Heart left ventricle (tissue), 16 donors: ENCODE results near the gene ACSL3. TPM values are rescaled to one million over a fixed set of nuclear protein-coding genes. Genes with fewer than 3 reads are reported as not detected.

Source experiments
- ATAC-seq, 4 donors: fragments of 200-7000 bp; cut with Tn5 transposase; one replicate each; pipeline ENCODE4 v1.9.1; 2020 to 2022; ENCODE audit warnings: moderate library complexity in 4 of 4, mild to moderate bottlenecking in 3 of 4, moderate number of reproducible peaks in 1 of 4
- DNase-seq, 5 donors: peaks; one replicate each; pipeline ENCODE4 v3.0.0-alpha.2; 2020
- H3K27ac ChIP-seq, 12 donors: fragments of 200-600 bp; sonication (generic) in 4 of 12; one replicate each; pipeline versions ENCODE4 v1.5.0 to v1.8.0; 2016 to 2022; ENCODE audit warnings: mild to moderate bottlenecking in 2 of 12
- H3K27me3 ChIP-seq, 9 donors: fragments of 200-600 bp; sonication (generic) in 2 of 9; one replicate each; pipeline versions ENCODE4 v1.5.1 to v1.8.0; 2016 to 2022; ENCODE audit warnings: mild to moderate bottlenecking in 3 of 9
- H3K36me3 ChIP-seq, 9 donors: fragments of 200-600 bp; sonication (generic) in 2 of 9; one replicate each; pipeline versions ENCODE4 v1.5.0 to v1.8.0; 2018 to 2022; ENCODE audit warnings: mild to moderate bottlenecking in 2 of 9
- H3K4me1 ChIP-seq, 12 donors: fragments of 200-600 bp; sonication (generic) in 4 of 12; one replicate each; pipeline versions ENCODE4 v1.5.0 to v1.8.0; 2016 to 2022; ENCODE audit warnings: mild to moderate bottlenecking in 3 of 12
- H3K4me3 ChIP-seq, 12 donors: fragments of 200-600 bp; sonication (generic) in 4 of 12; one replicate each; pipeline versions ENCODE4 v1.5.0 to v1.8.0; 2017 to 2022; ENCODE audit warnings: mild to moderate bottlenecking in 9 of 12, moderate library complexity in 4 of 12
- H3K9me3 ChIP-seq, 12 donors: fragments of 200-600 bp; sonication (generic) in 4 of 12; one replicate each; pipeline versions ENCODE4 v1.5.0 to v1.8.0; 2016 to 2022; ENCODE audit warnings: mild to moderate bottlenecking in 1 of 12
- POLR2A ChIP-seq, 2 donors: fragments of 450-650 bp; IDR thresholded peaks; one replicate each; pipeline ENCODE4 v1.6.1; 2017; ENCODE audit warnings: antibody characterized with exemption in 2 of 2, mild to moderate bottlenecking in 2 of 2, moderate library complexity in 2 of 2
- WGBS, 4 donors: extraction: QIAGEN DNeasy Blood & Tissue Kit in 2 of 4; methylation state at CpG; one replicate each; pipeline versions ENCODE4 v1.1.5 to v1.1.7; 2013 to 2018; 5-methylcytosine and 5-hydroxymethylcytosine counted together
- intact Hi-C, 10 donors: fragments of 100-400 bp; cut with DNase I; formaldehyde crosslinking; loops; one replicate each; pipeline versions ENCODE4 v1.11.1 to v1.14.2; 2022
- polyA plus RNA-seq, 2 donors: library from polyadenylated mRNA; stranded (reverse); fragments of 200-250 nt; gene quantifications; one replicate each; pipeline ENCODE4 v1.2.3, GENCODE V29; 2013
- total RNA-seq, 9 donors: library from RNA; depleted of rRNA in 2 of 9; stranded (reverse); fragments of >200 nt in 2 of 9; fragmentation: NEBNext Ultra II Directional in 3 of 9; extraction: Animal tissue kit (Norgen Biotek cat#: 25700) in 3 of 9; gene quantifications; one replicate each; pipeline versions ENCODE4 v1.1.0 to v1.2.4, GENCODE V29; 2016 to 2023
- TF ChIP-seq, protein P1 (sequence below), 12 donors: fragments of 200-600 bp; sonication (generic) in 4 of 12; IDR thresholded peaks; one replicate each; pipeline versions ENCODE4 v1.5.0 to v1.8.0; 2018 to 2022; ENCODE audit warnings: antibody characterized with exemption in 12 of 12, mild to moderate bottlenecking in 5 of 12
- donor health status: ischemic (EF 13 %, LVEDD 7.1; RV severe dilation, severe dysfunction).
- donor health status: healthy with polysubstance abuse.
- donor health status: DM: no; HTN: yes; CAD: no.
- donor health status: DM: no; HTN: no; CAD: no.
- donor health status: ischemic (EF 25% LVEDD 6.9; RV normal size, moderate dysfunction).
- donor health status: ischemic (EF 25% LVEDD 5.7; RV mildly dilated, moderate dysfunction).
- donor health status: healthy.
- donor health status: DM: yes; HTN: yes; CAD: no.
- donor health status: ischemic (EF 35%, LVEDD 5.7; RV mildly dilated, moderate dysfunction).
- donor health status: nonischemic (EF 11% LVEDD 7.7; RV severe dilation, severe dysfunction).
- donor health status: DM: yes; HTN: yes; CAD: no.
- donor health status: PGD.
- donor health status: ischemic (EF 29% LVEDD 5.4; RV normal size, mild dysfunction).
- donor health status: nonischemic (EF 23%, LVEDD 6.1; RV moderate dilation, normal function).

ACSL3 gene
- total and polyA plus RNA-seq, 11 donors, result 12.0 to 56.8 (median 51.9) TPM

DNA sequence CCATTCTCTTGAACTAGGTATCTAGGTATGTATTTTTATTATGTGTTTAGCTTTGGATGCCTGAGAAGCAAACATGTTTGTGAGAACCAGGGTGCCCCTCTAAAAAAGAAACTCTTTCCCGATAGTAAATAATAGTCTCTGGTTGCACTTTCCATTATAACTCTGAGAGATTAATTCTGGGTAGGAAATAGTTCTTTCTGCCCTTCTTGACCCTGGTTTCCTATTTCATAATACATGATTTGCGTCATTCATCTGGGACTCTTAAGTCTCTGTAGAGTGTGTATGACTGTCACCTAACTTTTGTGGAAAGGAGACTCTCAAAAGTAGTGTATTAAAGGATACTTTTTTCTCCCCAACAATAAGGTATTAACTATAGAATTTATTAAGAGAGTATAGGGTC, 31.5 kb downstream of the ACSL3 start:
- peak overlapping the region in 9 of 12 donors; percentile 4 to 78 (median 16) for H3K27ac ChIP-seq
- no peaks in the 10 kb centered on the region for H3K36me3 ChIP-seq
- H3K9me3 ChIP-seq, result no peaks in the 10 kb centered on the region
- no peak for DNase-seq
- H3K4me1 ChIP-seq, result peaks cover 0 to 56% (median 36%) of the 10 kb centered on the region in 12 donors
- ATAC-seq, result peak; percentile 69 to 92 (median 82)
- WGBS, 4 donors, result 30 to 43% (median 35%) methylated on average over 2 of the region's 2 CpGs
- H3K4me3 ChIP-seq, result peak overlapping the region in 2 of 12 donors; percentile 11 to 31
- no peak for TF ChIP-seq POLR2A (IDR thresholded peaks at IDR 0.05)
- TF ChIP-seq, protein P1, sequence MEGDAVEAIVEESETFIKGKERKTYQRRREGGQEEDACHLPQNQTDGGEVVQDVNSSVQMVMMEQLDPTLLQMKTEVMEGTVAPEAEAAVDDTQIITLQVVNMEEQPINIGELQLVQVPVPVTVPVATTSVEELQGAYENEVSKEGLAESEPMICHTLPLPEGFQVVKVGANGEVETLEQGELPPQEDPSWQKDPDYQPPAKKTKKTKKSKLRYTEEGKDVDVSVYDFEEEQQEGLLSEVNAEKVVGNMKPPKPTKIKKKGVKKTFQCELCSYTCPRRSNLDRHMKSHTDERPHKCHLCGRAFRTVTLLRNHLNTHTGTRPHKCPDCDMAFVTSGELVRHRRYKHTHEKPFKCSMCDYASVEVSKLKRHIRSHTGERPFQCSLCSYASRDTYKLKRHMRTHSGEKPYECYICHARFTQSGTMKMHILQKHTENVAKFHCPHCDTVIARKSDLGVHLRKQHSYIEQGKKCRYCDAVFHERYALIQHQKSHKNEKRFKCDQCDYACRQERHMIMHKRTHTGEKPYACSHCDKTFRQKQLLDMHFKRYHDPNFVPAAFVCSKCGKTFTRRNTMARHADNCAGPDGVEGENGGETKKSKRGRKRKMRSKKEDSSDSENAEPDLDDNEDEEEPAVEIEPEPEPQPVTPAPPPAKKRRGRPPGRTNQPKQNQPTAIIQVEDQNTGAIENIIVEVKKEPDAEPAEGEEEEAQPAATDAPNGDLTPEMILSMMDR (IDR thresholded peaks at IDR 0.05), result no peak
- no peaks in the 10 kb centered on the region for H3K27me3 ChIP-seq
- intact Hi-C loops, result no loop called here

DNA sequence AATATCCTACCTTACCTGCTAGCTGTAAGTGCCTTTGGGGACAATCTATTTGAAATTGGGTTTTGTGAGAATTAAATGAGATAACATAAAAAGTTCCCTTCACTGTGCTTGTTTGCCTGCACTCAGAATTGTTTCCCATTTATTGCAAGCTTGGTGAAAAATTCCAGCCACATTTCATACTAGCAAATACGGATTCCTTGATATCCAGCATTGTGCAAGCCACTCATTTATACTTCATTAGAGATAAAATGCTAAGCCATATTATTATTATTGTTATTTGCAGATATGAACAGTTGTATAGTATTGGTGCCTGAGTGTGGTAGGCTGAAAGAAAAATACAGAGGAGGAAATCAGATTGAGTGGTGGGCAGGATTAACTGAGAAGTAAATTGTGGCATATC, 31.9 kb downstream of the ACSL3 start:
- Histone ChIP-seq H3K9me3 (no peaks in the 10 kb centered on the region), H3K4me1 (peaks cover 0 to 54% (median 36%) of the 10 kb centered on the region in 12 donors), H3K27me3 (no peaks in the 10 kb centered on the region), H3K27ac (peak overlapping the region in 5 of 12 donors; percentile 10 to 78 (median 33)), H3K36me3 (no peaks in the 10 kb centered on the region), H3K4me3 (no peak overlapping the region)
- WGBS, 4 donors, result 67 to 87% (median 75%) methylated on average over 1 of the region's 1 CpG
- ATAC-seq, result no peak
- DNase-seq, result no peak
- TF ChIP-seq, protein P1 (IDR thresholded peaks at IDR 0.05), result no peak
- TF ChIP-seq POLR2A (IDR thresholded peaks at IDR 0.05), result no peak
- intact Hi-C loops, result no loop called here

DNA sequence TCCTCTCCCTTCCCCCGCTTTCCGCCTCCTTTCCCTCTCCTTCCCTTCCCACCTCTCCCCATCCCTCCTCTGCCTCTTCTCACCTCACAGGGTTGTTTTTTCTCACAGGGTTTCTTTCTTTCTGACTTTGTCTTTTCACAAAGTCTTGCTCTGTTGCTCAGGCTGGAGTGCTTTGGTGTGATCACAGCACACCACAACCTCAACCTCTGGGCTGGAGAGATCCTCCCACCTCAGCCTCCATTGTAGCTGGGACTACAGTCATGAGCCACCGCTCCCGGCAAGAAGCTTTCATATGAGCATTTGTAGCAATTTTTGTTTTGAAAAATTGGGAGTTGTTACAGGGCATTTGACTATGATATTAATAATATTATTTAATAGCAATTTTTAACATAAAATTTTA, 32.9 kb downstream of the ACSL3 start:
- Histone ChIP-seq H3K4me1 (peaks cover 0 to 62% (median 40%) of the 10 kb centered on the region in 12 donors), H3K4me3 (no peak overlapping the region), H3K27ac (no peak overlapping the region), H3K36me3 (no peaks in the 10 kb centered on the region), H3K9me3 (no peaks in the 10 kb centered on the region), H3K27me3 (no peaks in the 10 kb centered on the region)
- intact Hi-C loops, result no loop called here
- TF ChIP-seq, protein P1 (IDR thresholded peaks at IDR 0.05), result no peak
- no peak for TF ChIP-seq POLR2A (IDR thresholded peaks at IDR 0.05)
- no peak for DNase-seq
- WGBS, 4 donors, result 97 to 100% (median 98%) methylated on average over 4 of the region's 4 CpGs
- no peak for ATAC-seq

DNA sequence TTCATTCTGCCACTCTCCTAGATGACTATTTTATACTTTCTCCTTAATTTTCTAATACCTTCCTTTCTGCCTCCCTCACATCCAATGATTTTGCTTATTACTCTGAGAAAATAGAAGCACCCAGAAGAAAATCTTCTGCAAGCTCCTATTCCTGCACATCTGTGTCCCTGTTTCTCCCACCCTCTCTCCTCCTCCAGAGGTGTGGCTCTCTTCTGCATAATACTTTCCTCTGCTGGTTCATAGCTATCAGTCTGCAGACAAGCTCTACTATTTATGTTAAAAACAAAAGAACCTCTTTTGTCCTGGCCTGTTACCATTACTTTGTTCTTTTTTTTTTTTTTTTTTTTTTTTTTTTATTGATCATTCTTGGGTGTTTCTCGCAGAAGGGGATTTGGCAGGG, 34.3 kb downstream of the ACSL3 start:
- ATAC-seq, result no peak
- no peak overlapping the region for H3K4me3 ChIP-seq
- DNase-seq, result no peak
- H3K4me1 ChIP-seq, result peaks cover 0 to 60% (median 33%) of the 10 kb centered on the region in 12 donors
- no peaks in the 10 kb centered on the region for H3K27me3 ChIP-seq
- intact Hi-C loops, result no loop called here
- H3K9me3 ChIP-seq, result no peaks in the 10 kb centered on the region
- TF ChIP-seq, protein P1 (IDR thresholded peaks at IDR 0.05), result no peak
- TF ChIP-seq POLR2A (IDR thresholded peaks at IDR 0.05), result no peak
- WGBS, 4 donors, result no CpG with 5 or more reads among the region's 1 CpG
- peak overlapping the region in 1 of 12 donors; percentile 71 for H3K27ac ChIP-seq
- H3K36me3 ChIP-seq, result no peaks in the 10 kb centered on the region
